PC-3 (cell line): ENCODE results near the gene ITGB1BP2. TPM values are rescaled to one million over a fixed set of nuclear protein-coding genes. Genes with fewer than 3 reads are reported as not detected.
"Not testable (repeated sequence)": the region's sequence is repeated elsewhere in the genome, so short reads cannot be mapped to it uniquely, and the experiment has no call there.

Source experiments
- ATAC-seq: fragments of 200-7000 bp; cut with Tn5 transposase; 2 replicates; pipeline ENCODE4 v1.9.1; 2020; ENCODE audit warnings: mild to moderate bottlenecking, moderate library complexity
- BruUV-seq: library from RNA; stranded (reverse); fragments of 400-500 nt; replicated peaks from 2 replicates; lab custom pipeline; 2021; lab: Mats Ljungman, UMichigan
- CTCF ChIA-PET: fragments of 300-600 bp; sonication (Branson Sonifier 250); formaldehyde crosslinking; loops from one replicate; lab custom pipeline; 2022; ENCODE audit warnings: antibody characterized with exemption; lab: Charles Lee
- POLR2A ChIA-PET: fragments of 300-600 bp; sonication (Branson Sonifier 250); formaldehyde crosslinking; loops from one replicate; lab custom pipeline; 2022; ENCODE audit warnings: antibody characterized with exemption; ENCODE audit not compliant: unreplicated experiment; lab: Charles Lee
- DNase-seq: peaks from one replicate; pipeline ENCODE4 v3.0.0-alpha.2; 2015
- H2AFZ ChIP-seq: fragments of 300-600 bp; sonication (generic); 2 replicates; pipeline ENCODE4 v1.6.0; 2016; ENCODE audit warnings: antibody characterized with exemption, low read length
- H3F3A ChIP-seq: fragments of 300-600 bp; sonication (generic); one replicate; pipeline ENCODE4 v1.6.0; 2017; ENCODE audit warnings: antibody characterized with exemption, low read length, control low read depth, mild to moderate bottlenecking; ENCODE audit not compliant: unreplicated experiment
- H3K27ac ChIP-seq: fragments of 300-600 bp; sonication (generic); 2 replicates; pipeline ENCODE4 v1.5.1; 2016; ENCODE audit warnings: mild to moderate bottlenecking, low read length
- H3K27me3 ChIP-seq: fragments of 300-600 bp; sonication (generic); 2 replicates; pipeline ENCODE4 v1.6.1; 2016; ENCODE audit warnings: low read length, mixed read lengths
- H3K36me3 ChIP-seq: fragments of 300-600 bp; sonication (generic); 2 replicates; pipeline ENCODE4 v1.6.1; 2016; ENCODE audit warnings: low read depth, mixed run types, low read length, mixed read lengths
- H3K4me1 ChIP-seq: fragments of 300-600 bp; sonication (generic); 2 replicates; pipeline ENCODE4 v1.5.1; 2016; ENCODE audit warnings: low read length; ENCODE audit not compliant: insufficient read depth
- H3K4me2 ChIP-seq: fragments of 300-600 bp; sonication (generic); 2 replicates; pipeline ENCODE4 v1.6.0; 2016; ENCODE audit warnings: low read length
- H3K4me3 ChIP-seq: fragments of 300-600 bp; sonication (generic); 2 replicates; pipeline ENCODE4 v1.5.1; 2016; ENCODE audit warnings: mild to moderate bottlenecking, low read length, mixed read lengths
- H3K79me2 ChIP-seq: fragments of 300-600 bp; sonication (generic); 2 replicates; pipeline ENCODE4 v1.6.1; 2017; ENCODE audit warnings: low read length, mixed read lengths
- H3K9ac ChIP-seq: fragments of 300-600 bp; sonication (generic); 2 replicates; pipeline ENCODE4 v1.6.0; 2016; ENCODE audit warnings: mild to moderate bottlenecking, low read length
- H3K9me2 ChIP-seq: fragments of 300-600 bp; sonication (generic); replicated peaks from 2 replicates; pipeline ENCODE4 v1.6.1; 2016; ENCODE audit warnings: mixed run types, low read length, mixed read lengths
- H3K9me3 ChIP-seq: fragments of 300-600 bp; sonication (generic); 2 replicates; pipeline ENCODE4 v1.6.1; 2016; ENCODE audit warnings: low read length, mixed read lengths
- H4K20me1 ChIP-seq: fragments of 300-600 bp; sonication (generic); 2 replicates; pipeline ENCODE4 v1.6.1; 2016; ENCODE audit warnings: low read length, mixed read lengths
- EZH2 ChIP-seq: fragments of 300-600 bp; sonication (generic); IDR thresholded peaks from one replicate; pipeline ENCODE4 v1.6.1; 2017; ENCODE audit warnings: antibody characterized with exemption, mild to moderate bottlenecking, low read length; ENCODE audit not compliant: unreplicated experiment
- EZH2phosphoT487 ChIP-seq: fragments of 300-600 bp; sonication (generic); IDR thresholded peaks from 2 replicates; pipeline ENCODE4 v1.6.1; 2018; ENCODE audit warnings: mild to moderate bottlenecking, antibody characterized with exemption, low read length, borderline replicate concordance
- intact Hi-C: fragments of 100-400 bp; cut with micrococcal nuclease; formaldehyde crosslinking; loops from 2 replicates; pipeline ENCODE4 v1.9.0; 2023
- total RNA-seq: library from RNA; depleted of rRNA; stranded (reverse); fragments of >200 nt; gene quantifications from 2 replicates; pipeline ENCODE4 v1.2.3, GENCODE V29; 2014
- TF ChIP-seq, protein P1 (sequence below): fragments of 300-600 bp; sonication (generic); conservative IDR thresholded peaks from 2 replicates; pipeline ENCODE4 v1.5.1; 2017; ENCODE audit warnings: antibody characterized with exemption, low read depth, mild to moderate bottlenecking, low read length

ITGB1BP2 gene
- total RNA-seq, 1 experiment from 2014 or later, result 1.7 TPM

DNA sequence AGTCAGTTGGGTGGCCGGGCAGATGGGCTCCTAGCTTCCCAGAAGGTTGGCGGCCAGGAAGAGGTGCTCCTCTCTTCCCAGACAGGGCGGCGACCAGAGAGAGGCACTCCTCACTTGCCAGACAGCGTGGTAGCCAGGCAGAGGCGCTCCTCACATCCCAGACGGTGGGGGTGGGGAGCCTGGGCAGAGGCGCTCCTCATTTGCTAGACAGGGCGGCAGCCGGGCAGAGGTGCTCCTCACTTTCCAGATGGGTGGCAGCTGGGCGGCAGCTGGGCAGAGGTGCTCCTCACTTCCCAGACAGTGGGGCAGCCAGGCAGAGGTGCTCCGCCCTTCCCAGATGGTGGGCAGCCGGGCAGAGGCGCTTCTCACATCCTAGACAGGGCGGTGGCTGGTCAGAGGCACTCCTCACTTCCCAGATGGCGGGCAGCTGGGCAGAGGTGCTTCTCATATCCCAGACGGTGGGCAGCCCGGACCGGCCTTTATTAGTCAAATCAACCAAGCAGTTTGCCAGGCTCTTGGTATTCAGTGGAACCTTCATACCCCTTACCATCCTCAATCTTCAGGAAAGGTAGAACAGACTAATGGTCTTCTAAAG lies 31.7 kb upstream of the ITGB1BP2 start:
- Histone ChIP-seq H3K9me3 (no peaks in the 10 kb centered on the region), H3K4me1 (no peaks in the 10 kb centered on the region), H3K27me3 (no peaks in the 10 kb centered on the region), H3F3A (no peaks in the 10 kb centered on the region), H4K20me1 (no peaks in the 10 kb centered on the region), H3K27ac (no peak overlapping the region), H3K79me2 (no peaks in the 10 kb centered on the region), H2AFZ (no peak overlapping the region), H3K4me3 (no peak overlapping the region), H3K4me2 (no peak overlapping the region), H3K36me3 (no peaks in the 10 kb centered on the region), H3K9me2 (no peaks in the 10 kb centered on the region), H3K9ac (no peak overlapping the region)
- ChIA-PET CTCF (interaction anchor here (0.6 kb wide), 1 partner anchor 13 kb away, joined by 4 read pairs; the partner anchor contains the start of gene NONO), POLR2A (no interaction called here)
- intact Hi-C loops, result no loop called here
- ATAC-seq (no peak), DNase-seq (no peak)
- no TSS peak for BruUV-seq
- TF ChIP-seq EZH2 (no peak), EZH2phosphoT487 (no peak)
- TF ChIP-seq, protein P1, sequence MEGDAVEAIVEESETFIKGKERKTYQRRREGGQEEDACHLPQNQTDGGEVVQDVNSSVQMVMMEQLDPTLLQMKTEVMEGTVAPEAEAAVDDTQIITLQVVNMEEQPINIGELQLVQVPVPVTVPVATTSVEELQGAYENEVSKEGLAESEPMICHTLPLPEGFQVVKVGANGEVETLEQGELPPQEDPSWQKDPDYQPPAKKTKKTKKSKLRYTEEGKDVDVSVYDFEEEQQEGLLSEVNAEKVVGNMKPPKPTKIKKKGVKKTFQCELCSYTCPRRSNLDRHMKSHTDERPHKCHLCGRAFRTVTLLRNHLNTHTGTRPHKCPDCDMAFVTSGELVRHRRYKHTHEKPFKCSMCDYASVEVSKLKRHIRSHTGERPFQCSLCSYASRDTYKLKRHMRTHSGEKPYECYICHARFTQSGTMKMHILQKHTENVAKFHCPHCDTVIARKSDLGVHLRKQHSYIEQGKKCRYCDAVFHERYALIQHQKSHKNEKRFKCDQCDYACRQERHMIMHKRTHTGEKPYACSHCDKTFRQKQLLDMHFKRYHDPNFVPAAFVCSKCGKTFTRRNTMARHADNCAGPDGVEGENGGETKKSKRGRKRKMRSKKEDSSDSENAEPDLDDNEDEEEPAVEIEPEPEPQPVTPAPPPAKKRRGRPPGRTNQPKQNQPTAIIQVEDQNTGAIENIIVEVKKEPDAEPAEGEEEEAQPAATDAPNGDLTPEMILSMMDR, result no peak

- CTCF ChIA-PET, H3K9ac ChIP-seq, H3K4me2 ChIP-seq, intact Hi-C loops, H3K4me3 ChIP-seq, H3K9me3 ChIP-seq, H3K27me3 ChIP-seq, DNase-seq, H3K4me1 ChIP-seq, BruUV-seq, H3K79me2 ChIP-seq, H4K20me1 ChIP-seq, H2AFZ ChIP-seq, H3K36me3 ChIP-seq, ATAC-seq, H3F3A ChIP-seq, POLR2A ChIA-PET, H3K27ac ChIP-seq, H3K9me2 ChIP-seq: not testable (repeated sequence)
Observed at GRCh38 chrX:71272313-71272712, 29.2 kb upstream of the ITGB1BP2 start.

- H3K27me3 ChIP-seq, H3K9ac ChIP-seq, H3K4me1 ChIP-seq, H3F3A ChIP-seq, CTCF ChIA-PET, H3K4me2 ChIP-seq, H3K27ac ChIP-seq, H3K9me2 ChIP-seq, POLR2A ChIA-PET, H3K4me3 ChIP-seq, DNase-seq, H3K9me3 ChIP-seq, H2AFZ ChIP-seq, ATAC-seq, BruUV-seq: not testable (repeated sequence)
- peaks cover 21% of the 10 kb centered on the region for H4K20me1 ChIP-seq
- peaks cover 16% of the 10 kb centered on the region for H3K36me3 ChIP-seq
- H3K79me2 ChIP-seq, result peaks cover 29% of the 10 kb centered on the region
- intact Hi-C loops, result loop anchor here (10.0 kb wide), 1 partner anchor 96 kb away; no protein-coding TSS in a partner anchor
Observed at GRCh38 chrX:71281300-71281699, 20.2 kb upstream of the ITGB1BP2 start.
